Measurements from ENCODE around the gene RHOF. TPM values are rescaled to one million over a fixed set of nuclear protein-coding genes. Genes with fewer than 3 reads are reported as not detected.

RHOF gene
- total and polyA plus RNA-seq, 7 experiments from 2014 or later, result 69.2 to 164 (median 123) TPM

DNA sequence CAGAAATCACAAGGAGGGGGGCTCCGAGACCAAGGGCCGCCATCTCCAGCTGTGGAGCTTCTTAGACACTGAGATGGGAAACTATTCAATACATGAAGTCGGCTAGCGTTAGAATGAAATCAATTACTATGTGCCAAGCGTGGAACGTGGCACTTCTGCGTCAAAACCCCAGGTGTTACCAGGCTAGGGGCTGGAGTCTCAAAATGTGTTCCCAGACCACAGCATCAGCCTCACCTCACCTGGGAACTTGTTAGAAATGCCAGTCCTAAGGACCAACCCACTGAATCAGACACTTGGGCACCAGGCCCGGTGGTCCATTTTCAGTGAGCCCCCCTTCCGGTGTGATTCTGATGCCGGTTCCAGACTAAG, 5.3 kb upstream of the RHOF start:
- ChIA-PET POLR2A (interaction anchor here (2.6 to 33.4 kb wide), 6 partner anchors 1 to 90 kb away, joined by 14 to 1941 read pairs (median 44); partner anchors contain the start of genes PSMD9, RHOF, SETD1B and TMEM120B), CTCF (interaction anchor here (0.6 to 14.9 kb wide), 7 partner anchors 9 to 765 kb away, joined by 3 to 609 read pairs (median 4); partner anchors contain the start of gene SETD1B)
- Histone ChIP-seq H3K27me3 (ENCODE audit: control insufficient read depth in 2 of 2, insufficient read depth in 2 of 2, low read length in 2 of 2) (no peaks in the 10 kb centered on the region), H3K9me3 (ENCODE audit: control insufficient read depth in 2 of 3, low read length in 3 of 3) (no peaks in the 10 kb centered on the region), H3K4me1 (ENCODE audit: control insufficient read depth in 2 of 2, insufficient read depth in 2 of 2, low read length in 2 of 2) (peaks cover 27 to 33% of the 10 kb centered on the region in 2 donors), H3K27ac (ENCODE audit: low read depth, low read length) (peak overlapping the region; percentile 96), H3K4me3 (ENCODE audit: low read length) (peak overlapping the region; percentile 52), H3K36me3 (ENCODE audit: control insufficient read depth in 2 of 3, insufficient read depth in 3 of 3, low read length in 3 of 3) (peaks cover 0 to 49% (median 0%) of the 10 kb centered on the region in 3 experiments)
- Mint-ChIP-seq H3K36me3 (peaks cover 11 to 23% (median 17%) of the 10 kb centered on the region in 5 donors), H3K27ac (peak overlapping the region; percentile 83 to 98 (median 89)), H3K9me3 (peaks cover 0 to 14% (median 0%) of the 10 kb centered on the region in 11 donors), H3K27me3 (no peaks in the 10 kb centered on the region), H3K4me3 (peak overlapping the region; percentile 83 to 92 (median 88)), H3K4me1 (peaks cover 30 to 49% (median 38%) of the 10 kb centered on the region in 7 donors)
- ATAC-seq (no peak), DNase-seq (no peak)
- intact Hi-C loops (cut with micrococcal nuclease), result no loop called here

DNA sequence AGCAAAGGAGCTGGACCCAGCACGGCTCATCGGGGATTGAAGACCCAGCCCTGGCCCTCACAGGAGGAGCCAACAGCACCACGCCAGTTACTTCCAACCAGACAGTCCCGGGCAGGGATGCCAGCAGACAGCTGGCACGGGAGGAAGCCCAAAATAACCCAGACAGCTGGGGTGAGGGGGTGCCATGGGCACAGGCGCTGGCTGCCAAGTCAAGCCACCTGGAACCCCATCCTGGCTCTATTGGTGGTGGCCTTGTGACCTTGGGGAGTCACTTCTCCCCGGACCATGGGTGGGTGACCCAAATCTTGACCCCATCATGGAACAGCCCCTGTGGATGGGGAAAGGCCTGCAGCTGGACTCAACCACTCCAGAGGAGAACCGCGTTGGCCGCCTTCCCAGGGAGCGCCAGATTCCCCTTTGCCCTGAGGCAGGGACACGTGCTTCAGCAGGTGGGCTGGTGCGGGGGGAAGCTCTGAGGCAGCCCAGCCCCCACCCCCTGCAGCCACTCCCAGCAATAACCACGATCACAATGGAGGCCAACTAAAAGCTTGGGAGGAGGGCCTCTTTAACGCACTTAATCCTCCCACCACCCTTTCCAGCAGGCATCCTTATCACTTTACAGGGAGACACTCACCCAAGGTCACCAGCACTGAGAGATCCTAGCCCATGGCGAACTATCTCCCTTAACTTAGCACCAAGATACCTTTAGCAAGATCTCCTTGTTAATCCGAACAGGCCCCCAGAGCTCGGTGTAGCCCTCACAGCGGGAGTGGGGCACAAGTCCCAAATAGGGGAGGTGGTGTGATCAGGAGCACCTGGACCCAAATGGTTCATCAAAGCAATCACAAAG, 4.7 kb upstream of the RHOF start:
- Mint-ChIP-seq H3K27ac (peak overlapping the region; percentile 83 to 98 (median 94)), H3K9me3 (peaks cover 0 to 13% (median 0%) of the 10 kb centered on the region in 11 donors), H3K4me3 (peak overlapping the region; percentile 83 to 92 (median 88)), H3K36me3 (peaks cover 11 to 23% (median 17%) of the 10 kb centered on the region in 5 donors), H3K27me3 (no peaks in the 10 kb centered on the region), H3K4me1 (peaks cover 30 to 49% (median 38%) of the 10 kb centered on the region in 7 donors)
- ChIA-PET POLR2A (interaction anchor here (0.7 to 33.4 kb wide), 9 partner anchors 2 to 714 kb away, joined by 3 to 1941 read pairs (median 17); partner anchors contain the start of genes PSMD9, RHOF, SETD1B and TMEM120B), CTCF (interaction anchor here (0.6 to 14.9 kb wide), 7 partner anchors 9 to 764 kb away, joined by 3 to 609 read pairs (median 5); partner anchors contain the start of gene SETD1B)
- H3K4me1 ChIP-seq (ENCODE audit: control insufficient read depth in 2 of 2, insufficient read depth in 2 of 2, low read length in 2 of 2), result peaks cover 28 to 33% of the 10 kb centered on the region in 2 donors
- H3K27me3 ChIP-seq (ENCODE audit: control insufficient read depth in 2 of 2, insufficient read depth in 2 of 2, low read length in 2 of 2), result no peaks in the 10 kb centered on the region
- H3K27ac ChIP-seq (ENCODE audit: low read depth, low read length), result peak overlapping the region; percentile 96
- intact Hi-C loops (cut with micrococcal nuclease), result no loop called here
- ATAC-seq, result no peak
- H3K36me3 ChIP-seq (ENCODE audit: control insufficient read depth in 2 of 3, insufficient read depth in 3 of 3, low read length in 3 of 3), result peaks cover 0 to 46% (median 0%) of the 10 kb centered on the region in 3 experiments
- H3K9me3 ChIP-seq (ENCODE audit: control insufficient read depth in 2 of 3, low read length in 3 of 3), result no peaks in the 10 kb centered on the region
- H3K4me3 ChIP-seq (ENCODE audit: low read length), result no peak overlapping the region
- DNase-seq, result no peak

DNA sequence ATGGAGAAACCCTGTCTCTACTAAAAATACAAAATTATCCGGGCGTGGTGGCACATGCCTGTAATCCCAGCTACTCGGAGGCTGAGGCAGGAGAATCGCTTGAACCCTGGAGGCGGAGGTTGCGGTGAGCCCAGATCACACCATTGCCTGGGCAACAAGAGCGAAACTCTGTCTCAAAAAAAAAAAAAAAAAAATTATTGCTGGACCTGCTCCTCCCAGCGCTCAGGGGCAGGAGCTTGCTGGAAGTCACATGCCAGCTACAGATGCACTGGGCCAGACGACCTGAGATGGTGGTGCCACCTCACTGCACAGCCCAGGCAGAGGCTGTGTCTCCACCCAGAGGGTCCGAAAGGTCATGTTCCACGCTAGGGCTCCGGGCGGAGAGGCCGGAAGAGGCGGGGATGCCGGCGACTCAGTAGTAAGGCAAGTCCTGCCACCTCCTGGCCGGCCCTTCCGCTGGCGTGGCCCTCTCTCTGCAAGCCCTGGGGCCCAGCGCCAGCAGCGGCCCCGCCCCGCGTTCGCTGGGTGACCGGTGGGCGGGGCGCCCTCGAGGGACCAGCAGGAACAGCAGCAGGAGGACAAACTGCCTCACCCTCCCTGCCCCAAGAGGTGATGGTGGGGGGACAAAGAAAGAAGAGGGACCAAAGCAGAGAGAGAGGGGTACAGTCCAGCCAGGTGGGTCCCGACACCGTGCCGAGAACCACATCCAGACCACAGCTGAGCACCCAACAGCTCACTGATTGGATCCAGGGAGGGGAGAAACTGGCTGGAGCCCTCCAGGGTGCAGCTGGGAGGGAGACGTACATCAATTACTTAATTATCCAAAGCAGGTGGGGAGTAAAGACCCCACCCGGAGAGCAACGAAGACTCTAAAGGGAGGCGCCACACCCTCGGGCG, 3.6 kb upstream of the RHOF start:
- Mint-ChIP-seq H3K36me3 (peaks cover 11 to 23% (median 17%) of the 10 kb centered on the region in 5 donors), H3K4me1 (peaks cover 35 to 49% (median 40%) of the 10 kb centered on the region in 7 donors)

DNA sequence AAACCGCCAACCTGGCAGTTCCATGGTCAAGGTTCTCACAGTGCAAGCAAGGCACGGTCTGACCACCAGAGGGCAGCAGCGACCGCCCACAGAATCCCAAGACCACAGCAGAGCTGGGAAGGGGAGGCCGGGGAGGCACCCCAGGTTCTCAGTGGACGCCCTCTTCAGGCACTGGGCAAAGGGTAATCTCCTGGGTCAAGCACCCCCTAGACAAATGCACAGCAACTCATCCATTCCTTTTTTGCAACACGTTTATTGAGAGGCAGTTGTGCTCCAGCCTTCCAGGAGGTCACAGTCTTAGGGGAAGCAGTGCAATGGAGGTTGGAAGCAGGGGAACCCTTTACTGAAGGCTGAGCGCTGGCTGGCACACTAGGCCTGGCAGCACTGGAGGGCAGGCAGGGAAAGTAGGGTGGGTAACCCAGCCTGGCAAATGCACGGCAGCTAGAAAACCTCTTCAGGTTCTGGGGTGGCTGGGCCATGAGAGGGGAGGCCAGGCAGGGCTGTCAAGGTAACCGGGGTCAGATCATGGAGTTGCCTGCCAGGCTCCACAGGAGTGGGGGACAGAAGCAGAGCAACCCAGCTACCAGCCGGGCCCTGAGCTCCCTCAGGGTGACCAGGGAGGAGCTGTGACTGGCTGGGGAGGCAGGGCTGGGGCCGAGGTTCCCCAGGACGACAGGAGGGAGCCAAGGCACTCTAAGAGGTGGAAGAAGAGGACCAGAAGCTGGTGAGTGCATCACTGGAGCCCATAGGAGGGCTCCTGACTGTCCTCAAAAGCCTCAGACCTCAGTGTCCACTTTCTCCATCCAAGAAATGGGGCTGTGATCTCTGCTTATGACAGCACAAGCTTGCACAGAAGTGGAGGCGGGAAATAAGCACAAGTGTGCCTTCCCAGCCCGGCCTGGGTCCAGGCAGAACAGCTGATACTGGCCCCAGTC, 1.8 kb upstream of the RHOF start:
- Mint-ChIP-seq H3K4me3 (peak overlapping the region; percentile 84 to 99 (median 93)), H3K36me3 (peaks cover 6 to 27% (median 13%) of the 10 kb centered on the region in 5 donors), H3K27ac (peak overlapping the region; percentile 85 to 99 (median 95)), H3K9me3 (peaks cover 0 to 9% (median 0%) of the 10 kb centered on the region in 11 donors), H3K4me1 (peaks cover 38 to 65% (median 52%) of the 10 kb centered on the region in 7 donors), H3K27me3 (no peaks in the 10 kb centered on the region)
- H3K27me3 ChIP-seq (ENCODE audit: control insufficient read depth in 2 of 2, insufficient read depth in 2 of 2, low read length in 2 of 2), result no peaks in the 10 kb centered on the region
- ATAC-seq (peak; percentile 47), DNase-seq (peak; percentile 74 to 89 (median 83))
- ChIA-PET CTCF (interaction anchor here (0.6 to 14.9 kb wide), 20 partner anchors 12 to 374 kb away, joined by 3 to 609 read pairs (median 8); partner anchors contain the start of genes PSMD9, SETD1B and TMEM120B), POLR2A (interaction anchor here (0.6 to 33.4 kb wide), 16 partner anchors 5 to 244 kb away, joined by 3 to 1941 read pairs (median 8); partner anchors contain the start of genes PSMD9, RHOF, SETD1B and TMEM120B)
- H3K4me1 ChIP-seq (ENCODE audit: control insufficient read depth in 2 of 2, insufficient read depth in 2 of 2, low read length in 2 of 2), result peaks cover 40 to 44% of the 10 kb centered on the region in 2 donors
- peak overlapping the region; percentile 42 for H3K4me3 ChIP-seq (ENCODE audit: low read length)
- H3K36me3 ChIP-seq (ENCODE audit: control insufficient read depth in 2 of 3, insufficient read depth in 3 of 3, low read length in 3 of 3), result peaks cover 0 to 47% (median 0%) of the 10 kb centered on the region in 3 experiments
- intact Hi-C loops (cut with micrococcal nuclease), result loop anchor here (1.0 to 2.0 kb wide), 5 partner anchors 16 to 168 kb away; partner anchors contain the start of genes ORAI1 (in 1 of the 2), PSMD9 (in 1 of the 2) and TMEM120B (in 1 of the 2)
- H3K9me3 ChIP-seq (ENCODE audit: control insufficient read depth in 2 of 3, low read length in 3 of 3), result no peaks in the 10 kb centered on the region
- peak overlapping the region; percentile 96 for H3K27ac ChIP-seq (ENCODE audit: low read depth, low read length)

More for the DNA sequence above, 3.6 kb upstream of the RHOF start:
- DNase-seq (no peak), ATAC-seq (no peak)
- Histone ChIP-seq H3K4me1 (ENCODE audit: control insufficient read depth in 2 of 2, insufficient read depth in 2 of 2, low read length in 2 of 2) (peaks cover 28 to 33% of the 10 kb centered on the region in 2 donors), H3K4me3 (ENCODE audit: low read length) (no peak overlapping the region), H3K27me3 (ENCODE audit: control insufficient read depth in 2 of 2, insufficient read depth in 2 of 2, low read length in 2 of 2) (no peaks in the 10 kb centered on the region), H3K27ac (ENCODE audit: low read depth, low read length) (peak overlapping the region; percentile 24), H3K36me3 (ENCODE audit: control insufficient read depth in 2 of 3, insufficient read depth in 3 of 3, low read length in 3 of 3) (peaks cover 0 to 54% (median 0%) of the 10 kb centered on the region in 3 experiments), H3K9me3 (ENCODE audit: control insufficient read depth in 2 of 3, low read length in 3 of 3) (no peaks in the 10 kb centered on the region)
- intact Hi-C loops (cut with micrococcal nuclease), result no loop called here
- Mint-ChIP-seq H3K27me3 (no peaks in the 10 kb centered on the region), H3K9me3 (peaks cover 0 to 10% (median 0%) of the 10 kb centered on the region in 11 donors), H3K4me3 (peak overlapping the region; percentile 33 to 92 (median 81)), H3K27ac (peak overlapping the region; percentile 72 to 98 (median 85))
- POLR2A ChIA-PET, result interaction anchor here (1.1 to 33.4 kb wide), 11 partner anchors 3 to 221 kb away, joined by 4 to 1941 read pairs (median 17); partner anchors contain the start of genes PSMD9, RHOF, SETD1B and TMEM120B
- CTCF ChIA-PET, result interaction anchor here (0.6 to 14.9 kb wide), 6 partner anchors 8 to 121 kb away, joined by 3 to 609 read pairs (median 30); partner anchors contain the start of gene SETD1B

DNA sequence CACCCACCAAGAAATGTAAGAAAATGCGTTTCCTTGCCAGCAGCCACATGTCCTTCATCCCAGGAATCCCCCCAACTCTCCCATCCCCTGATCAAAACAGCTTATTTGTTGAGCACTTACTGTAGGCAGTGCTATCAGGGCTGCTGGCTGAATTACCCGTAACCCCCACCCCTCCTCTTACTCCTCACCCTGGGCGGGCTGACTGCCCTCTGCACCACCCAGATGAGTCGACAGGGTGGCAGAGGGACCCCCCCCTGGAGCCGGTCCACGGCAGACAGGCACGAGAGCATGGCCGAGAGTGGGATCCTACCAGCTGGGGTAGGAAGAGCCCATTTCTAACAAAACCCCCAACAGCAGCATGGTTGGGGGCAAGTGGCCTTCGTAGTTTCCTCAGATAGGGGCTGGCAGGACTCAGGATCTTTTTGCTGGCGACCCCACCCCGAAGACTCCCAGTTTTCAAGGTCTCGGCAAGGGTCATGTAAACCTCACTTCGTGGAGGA, 1.1 kb upstream of the RHOF start:
- POLR2A ChIA-PET, result interaction anchor here (0.5 to 33.4 kb wide), 22 partner anchors 5 to 352 kb away, joined by 3 to 1941 read pairs (median 5); partner anchors contain the start of genes PSMD9, RHOF, SETD1B and TMEM120B
- peaks cover 6 to 33% (median 13%) of the 10 kb centered on the region in 5 donors for H3K36me3 Mint-ChIP-seq
- intact Hi-C loops (cut with micrococcal nuclease), result loop anchor here (1.0 to 5.0 kb wide), 16 partner anchors 8 to 392 kb away; partner anchors contain the start of genes ORAI1 (in 2 of the 2), PSMD9 (in 2 of the 2), TMEM120B (in 2 of the 2) and MLXIP (in 1 of the 2)

More for the DNA sequence above, 1.1 kb upstream of the RHOF start:
- H3K9me3 Mint-ChIP-seq, result peaks cover 0 to 11% (median 0%) of the 10 kb centered on the region in 11 donors
- ATAC-seq (peak; percentile 21), DNase-seq (peak in 1 of 9 donors; percentile 55)
- peaks cover 45 to 72% (median 59%) of the 10 kb centered on the region in 7 donors for H3K4me1 Mint-ChIP-seq
- H3K4me1 ChIP-seq (ENCODE audit: control insufficient read depth in 2 of 2, insufficient read depth in 2 of 2, low read length in 2 of 2), result peaks cover 43 to 48% of the 10 kb centered on the region in 2 donors
- peak overlapping the region; percentile 42 for H3K4me3 ChIP-seq (ENCODE audit: low read length)
- peak overlapping the region; percentile 85 to 99 (median 95) for H3K27ac Mint-ChIP-seq
- H3K4me3 Mint-ChIP-seq, result peak overlapping the region; percentile 84 to 99 (median 93)
- peak overlapping the region; percentile 96 for H3K27ac ChIP-seq (ENCODE audit: low read depth, low read length)
- CTCF ChIA-PET, result interaction anchor here (0.6 to 14.9 kb wide), 36 partner anchors 13 to 315 kb away, joined by 3 to 609 read pairs (median 4); partner anchors contain the start of genes PSMD9, SETD1B and TMEM120B
- no peaks in the 10 kb centered on the region for H3K9me3 ChIP-seq (ENCODE audit: control insufficient read depth in 2 of 3, low read length in 3 of 3)
- no peaks in the 10 kb centered on the region for H3K27me3 ChIP-seq (ENCODE audit: control insufficient read depth in 2 of 2, insufficient read depth in 2 of 2, low read length in 2 of 2)
- H3K27me3 Mint-ChIP-seq, result no peaks in the 10 kb centered on the region
- peaks cover 0 to 41% (median 0%) of the 10 kb centered on the region in 3 experiments for H3K36me3 ChIP-seq (ENCODE audit: control insufficient read depth in 2 of 3, insufficient read depth in 3 of 3, low read length in 3 of 3)
